22Rv1 (cell line): ENCODE results near the gene ZNF784.

Source experiments
- ZFX ChIP-seq: fragments of 450-650 bp; IDR thresholded peaks from 2 replicates; pipeline ENCODE4 v1.6.1; 2017; ENCODE audit warnings: antibody characterized with exemption, borderline replicate concordance
- TF ChIP-seq, protein P1 (sequence below): fragments of 450-650 bp; IDR thresholded peaks from 2 replicates; pipeline ENCODE4 v1.5.1; 2017; ENCODE audit warnings: mild to moderate bottlenecking

- TF ChIP-seq, protein P1, sequence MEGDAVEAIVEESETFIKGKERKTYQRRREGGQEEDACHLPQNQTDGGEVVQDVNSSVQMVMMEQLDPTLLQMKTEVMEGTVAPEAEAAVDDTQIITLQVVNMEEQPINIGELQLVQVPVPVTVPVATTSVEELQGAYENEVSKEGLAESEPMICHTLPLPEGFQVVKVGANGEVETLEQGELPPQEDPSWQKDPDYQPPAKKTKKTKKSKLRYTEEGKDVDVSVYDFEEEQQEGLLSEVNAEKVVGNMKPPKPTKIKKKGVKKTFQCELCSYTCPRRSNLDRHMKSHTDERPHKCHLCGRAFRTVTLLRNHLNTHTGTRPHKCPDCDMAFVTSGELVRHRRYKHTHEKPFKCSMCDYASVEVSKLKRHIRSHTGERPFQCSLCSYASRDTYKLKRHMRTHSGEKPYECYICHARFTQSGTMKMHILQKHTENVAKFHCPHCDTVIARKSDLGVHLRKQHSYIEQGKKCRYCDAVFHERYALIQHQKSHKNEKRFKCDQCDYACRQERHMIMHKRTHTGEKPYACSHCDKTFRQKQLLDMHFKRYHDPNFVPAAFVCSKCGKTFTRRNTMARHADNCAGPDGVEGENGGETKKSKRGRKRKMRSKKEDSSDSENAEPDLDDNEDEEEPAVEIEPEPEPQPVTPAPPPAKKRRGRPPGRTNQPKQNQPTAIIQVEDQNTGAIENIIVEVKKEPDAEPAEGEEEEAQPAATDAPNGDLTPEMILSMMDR = no peak
- no peak for TF ChIP-seq ZFX
These were observed 25.1 kb upstream of the ZNF784 start for GRCh38 chr19:55649268-55650125.
